ENCODE results near the gene CS.

DNA sequence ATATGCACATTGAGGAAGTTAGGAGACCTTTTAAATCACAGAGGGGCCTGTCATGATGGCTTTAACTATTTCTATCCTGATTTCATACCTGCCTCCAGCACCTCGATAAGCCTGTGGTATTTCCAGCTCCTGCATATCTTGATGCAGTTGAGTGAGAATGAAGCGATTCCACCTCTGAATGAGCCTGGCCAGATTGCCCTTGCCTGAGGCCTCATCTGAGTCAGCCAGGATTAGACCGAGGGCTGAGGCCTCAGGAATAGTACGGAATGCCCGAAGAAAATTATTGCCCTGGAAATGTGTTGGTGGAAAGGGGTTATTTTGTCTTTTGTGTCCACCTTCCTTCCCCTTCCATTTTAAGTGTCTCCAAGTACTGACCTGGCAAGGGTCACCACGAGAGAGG, 24.1 kb upstream of the CS start:
- TF ChIP-seq, protein P1, sequence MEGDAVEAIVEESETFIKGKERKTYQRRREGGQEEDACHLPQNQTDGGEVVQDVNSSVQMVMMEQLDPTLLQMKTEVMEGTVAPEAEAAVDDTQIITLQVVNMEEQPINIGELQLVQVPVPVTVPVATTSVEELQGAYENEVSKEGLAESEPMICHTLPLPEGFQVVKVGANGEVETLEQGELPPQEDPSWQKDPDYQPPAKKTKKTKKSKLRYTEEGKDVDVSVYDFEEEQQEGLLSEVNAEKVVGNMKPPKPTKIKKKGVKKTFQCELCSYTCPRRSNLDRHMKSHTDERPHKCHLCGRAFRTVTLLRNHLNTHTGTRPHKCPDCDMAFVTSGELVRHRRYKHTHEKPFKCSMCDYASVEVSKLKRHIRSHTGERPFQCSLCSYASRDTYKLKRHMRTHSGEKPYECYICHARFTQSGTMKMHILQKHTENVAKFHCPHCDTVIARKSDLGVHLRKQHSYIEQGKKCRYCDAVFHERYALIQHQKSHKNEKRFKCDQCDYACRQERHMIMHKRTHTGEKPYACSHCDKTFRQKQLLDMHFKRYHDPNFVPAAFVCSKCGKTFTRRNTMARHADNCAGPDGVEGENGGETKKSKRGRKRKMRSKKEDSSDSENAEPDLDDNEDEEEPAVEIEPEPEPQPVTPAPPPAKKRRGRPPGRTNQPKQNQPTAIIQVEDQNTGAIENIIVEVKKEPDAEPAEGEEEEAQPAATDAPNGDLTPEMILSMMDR (IDR thresholded peaks at IDR 0.05), result no peak
- TF ChIP-seq RAD21 (IDR thresholded peaks at IDR 0.05; ENCODE audit: low read length), result no peak
- TF ChIP-seq FOXJ3 (CRISPR knock-in tag; IDR thresholded peaks at IDR 0.05), result no peak
- no peak for TF ChIP-seq FOXM1 (IDR thresholded peaks at IDR 0.05; ENCODE audit: low read depth)
- TF ChIP-seq TAF1 (IDR thresholded peaks at IDR 0.05; ENCODE audit: borderline replicate concordance, low read depth, low read length), result no peak
- TF ChIP-seq SIN3A (IDR thresholded peaks at IDR 0.05; ENCODE audit: borderline replicate concordance, low read depth, low read length), result no peak
- TF ChIP-seq YY1 (IDR thresholded peaks at IDR 0.05; ENCODE audit: low read depth), result no peak
- no peak for TF ChIP-seq MXI1 (IDR thresholded peaks at IDR 0.05; ENCODE audit: low read depth, low read length)
- TF ChIP-seq MAX (IDR thresholded peaks at IDR 0.05; ENCODE audit: low read depth), result no peak
- no peak for TF ChIP-seq EP300 (IDR thresholded peaks at IDR 0.05; ENCODE audit: borderline replicate concordance in 1 of 2, low read depth in 1 of 2, low read length in 1 of 2)

All from SK-N-SH (cell line).